Chondrocyte (in vitro differentiated cells): ENCODE data around the gene NSG1. TPM values are rescaled to one million over a fixed set of nuclear protein-coding genes. Genes with fewer than 3 reads are reported as not detected.
A peak's percentile ranks its signal among the peaks of the same experiment; 100 is the strongest.
"Not testable (repeated sequence)": the region's sequence is repeated elsewhere in the genome, so short reads cannot be mapped to it uniquely, and the experiment has no call there.

Source experiments
- DNase-seq: peaks from one replicate; pipeline ENCODE4 v3.0.0; 2021; ENCODE audit warnings: mixed read lengths, low spot score
- H3K27ac Mint-ChIP-seq: one replicate; pipeline ENCODE4 v1.8.0; 2021; ENCODE audit warnings: mild to moderate bottlenecking, moderate library complexity, mixed read lengths; ENCODE audit not compliant: unreplicated experiment
- H3K27me3 Mint-ChIP-seq: 2 replicates; pipeline ENCODE4 v1.8.0; 2021; ENCODE audit warnings: low read depth, mixed read lengths
- H3K36me3 Mint-ChIP-seq: 2 replicates; pipeline ENCODE4 v1.8.0; 2021; ENCODE audit warnings: low read depth, mixed read lengths
- H3K4me1 Mint-ChIP-seq: 2 replicates; pipeline ENCODE4 v1.8.0; 2021; ENCODE audit warnings: low read depth, mild to moderate bottlenecking, mixed read lengths
- H3K4me3 Mint-ChIP-seq: one replicate; pipeline ENCODE4 v1.8.0; 2021; ENCODE audit warnings: mild to moderate bottlenecking, moderate library complexity, mixed read lengths; ENCODE audit not compliant: unreplicated experiment
- H3K9me3 Mint-ChIP-seq: 2 replicates; pipeline ENCODE4 v1.8.0; 2021; ENCODE audit warnings: low read depth, mixed read lengths
- total RNA-seq: library from RNA; stranded (reverse); gene quantifications from 3 replicates; pipeline ENCODE4 v1.2.1, GENCODE V29; 2021
- TF ChIP-seq, protein P1 (sequence below): fragments of 200-600 bp; sonication (generic); IDR thresholded peaks from 2 replicates; pipeline ENCODE4 v1.5.0; 2021; ENCODE audit warnings: antibody characterized with exemption, mild to moderate bottlenecking, moderate library complexity

The NSG1 gene
- total RNA-seq, 1 donor from 2014 or later: 0.42 TPM

DNA sequence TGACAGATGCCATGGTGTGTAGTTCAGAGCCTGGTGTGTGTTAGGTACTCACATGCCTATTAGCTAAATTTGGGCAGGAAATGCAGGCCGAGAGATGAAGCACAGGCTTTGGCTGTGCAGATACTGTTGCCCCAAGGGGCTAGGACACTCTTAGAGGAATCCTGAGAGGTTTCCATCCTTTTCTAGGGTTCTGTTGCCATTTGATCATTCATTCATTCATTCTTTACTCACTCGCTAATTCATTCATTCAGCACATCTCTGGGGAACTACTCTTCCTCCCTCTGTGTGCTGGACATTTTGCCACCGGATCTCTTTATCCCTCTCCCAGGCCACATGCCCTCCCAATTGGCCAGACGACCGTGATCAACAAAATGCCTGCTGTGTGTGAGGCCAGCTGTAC lies 43.9 kb upstream of the NSG1 start:
- Mint-ChIP-seq H3K9me3 (no peaks in the 10 kb centered on the region), H3K27me3 (peaks cover 29% of the 10 kb centered on the region), H3K4me1 (no peaks in the 10 kb centered on the region), H3K27ac (no peak overlapping the region), H3K4me3 (no peak overlapping the region), H3K36me3 (no peaks in the 10 kb centered on the region)
- peak; percentile 15 for DNase-seq
- TF ChIP-seq, protein P1, sequence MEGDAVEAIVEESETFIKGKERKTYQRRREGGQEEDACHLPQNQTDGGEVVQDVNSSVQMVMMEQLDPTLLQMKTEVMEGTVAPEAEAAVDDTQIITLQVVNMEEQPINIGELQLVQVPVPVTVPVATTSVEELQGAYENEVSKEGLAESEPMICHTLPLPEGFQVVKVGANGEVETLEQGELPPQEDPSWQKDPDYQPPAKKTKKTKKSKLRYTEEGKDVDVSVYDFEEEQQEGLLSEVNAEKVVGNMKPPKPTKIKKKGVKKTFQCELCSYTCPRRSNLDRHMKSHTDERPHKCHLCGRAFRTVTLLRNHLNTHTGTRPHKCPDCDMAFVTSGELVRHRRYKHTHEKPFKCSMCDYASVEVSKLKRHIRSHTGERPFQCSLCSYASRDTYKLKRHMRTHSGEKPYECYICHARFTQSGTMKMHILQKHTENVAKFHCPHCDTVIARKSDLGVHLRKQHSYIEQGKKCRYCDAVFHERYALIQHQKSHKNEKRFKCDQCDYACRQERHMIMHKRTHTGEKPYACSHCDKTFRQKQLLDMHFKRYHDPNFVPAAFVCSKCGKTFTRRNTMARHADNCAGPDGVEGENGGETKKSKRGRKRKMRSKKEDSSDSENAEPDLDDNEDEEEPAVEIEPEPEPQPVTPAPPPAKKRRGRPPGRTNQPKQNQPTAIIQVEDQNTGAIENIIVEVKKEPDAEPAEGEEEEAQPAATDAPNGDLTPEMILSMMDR: no peak

- Mint-ChIP-seq H3K27ac (no peak overlapping the region), H3K27me3 (peaks cover 31% of the 10 kb centered on the region), H3K4me3 (no peak overlapping the region), H3K9me3 (no peaks in the 10 kb centered on the region), H3K36me3 (no peaks in the 10 kb centered on the region), H3K4me1 (no peaks in the 10 kb centered on the region)
- DNase-seq: no peak
- TF ChIP-seq, protein P1: no peak
These were observed 41.9 kb upstream of the NSG1 start for GRCh38 chr4:4344915-4345527.

DNA sequence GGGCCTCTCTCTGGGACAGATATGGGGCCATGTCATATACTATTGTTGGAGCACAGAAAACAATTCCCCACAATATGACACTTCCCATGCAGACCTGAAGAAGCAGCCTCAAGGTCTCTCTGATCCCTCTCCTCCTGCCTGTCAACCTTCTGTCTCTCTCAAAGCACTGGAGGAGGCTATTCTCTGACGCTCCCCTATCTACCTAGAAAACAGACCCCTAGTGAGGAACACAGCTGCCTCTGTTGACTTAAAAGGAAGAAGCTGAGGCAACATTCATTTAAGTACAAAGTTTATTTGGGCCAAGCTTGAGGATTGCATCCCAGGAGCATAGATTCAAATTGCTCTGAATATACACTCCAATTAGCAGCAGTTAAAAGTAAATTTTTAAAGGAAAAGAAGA lies 39.3 kb upstream of the NSG1 start:
- TF ChIP-seq, protein P1: no peak
- no peak for DNase-seq
- Mint-ChIP-seq H3K4me1 (no peaks in the 10 kb centered on the region), H3K27me3 (peaks cover 30% of the 10 kb centered on the region), H3K9me3 (no peaks in the 10 kb centered on the region), H3K27ac (no peak overlapping the region), H3K4me3 (no peak overlapping the region), H3K36me3 (no peaks in the 10 kb centered on the region)

GRCh38 chr4:4348585-4348984 lies 38.3 kb upstream of the NSG1 start:
- not testable (repeated sequence) for H3K36me3 Mint-ChIP-seq, H3K27ac Mint-ChIP-seq, DNase-seq, H3K9me3 Mint-ChIP-seq, H3K4me3 Mint-ChIP-seq, H3K4me1 Mint-ChIP-seq
- H3K27me3 Mint-ChIP-seq: peaks cover 28% of the 10 kb centered on the region

DNA sequence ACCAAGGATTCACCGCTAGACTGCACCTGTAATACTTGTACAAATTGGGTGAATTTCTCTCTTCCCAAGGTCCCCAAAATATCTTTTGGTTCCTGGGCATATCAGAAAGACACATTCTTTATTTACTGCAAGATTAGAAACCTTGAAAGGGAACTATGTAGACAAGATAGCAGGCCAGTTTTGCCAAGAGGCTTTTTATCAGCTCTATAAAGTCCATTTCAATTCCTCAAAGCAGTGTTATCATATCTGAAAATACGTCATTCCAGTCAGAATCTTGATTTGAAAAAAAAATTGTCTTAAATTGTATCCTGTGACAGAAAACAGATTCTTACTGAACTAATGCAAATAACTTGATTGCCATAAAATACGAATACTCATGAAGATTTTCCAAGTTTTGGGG lies 37.0 kb upstream of the NSG1 start:
- Mint-ChIP-seq H3K27me3 (peaks cover 25% of the 10 kb centered on the region), H3K4me1 (no peaks in the 10 kb centered on the region), H3K36me3 (no peaks in the 10 kb centered on the region), H3K9me3 (no peaks in the 10 kb centered on the region), H3K27ac (no peak overlapping the region), H3K4me3 (no peak overlapping the region)
- TF ChIP-seq, protein P1: no peak
- no peak for DNase-seq

GRCh38 chr4:4350909-4351308 lies 36.0 kb upstream of the NSG1 start:
- H3K4me1 Mint-ChIP-seq: no peaks in the 10 kb centered on the region
- H3K4me3 Mint-ChIP-seq: no peak overlapping the region
- no peak for DNase-seq
- H3K27ac Mint-ChIP-seq: no peak overlapping the region
- H3K36me3 Mint-ChIP-seq: no peaks in the 10 kb centered on the region
- TF ChIP-seq, protein P1: no peak
- H3K27me3 Mint-ChIP-seq: peaks cover 29% of the 10 kb centered on the region
- H3K9me3 Mint-ChIP-seq: no peaks in the 10 kb centered on the region
